Testis (tissue), 3 donors: Measurements from ENCODE around the gene DES. TPM values are rescaled to one million over a fixed set of nuclear protein-coding genes. Genes with fewer than 3 reads are reported as not detected.

Source experiments
- DNase-seq: peaks from one replicate; pipeline ENCODE4 v3.0.0-alpha.2; 2019
- H3K27ac ChIP-seq, 2 donors: fragments of 200-600 bp; sonication (generic); one replicate each; pipeline ENCODE4 v1.5.1; 2019
- H3K27me3 ChIP-seq: fragments of 200-600 bp; sonication (generic); one replicate; pipeline ENCODE4 v1.5.1; 2019
- H3K36me3 ChIP-seq: fragments of 200-600 bp; sonication (generic); one replicate; pipeline ENCODE4 v1.5.1; 2017; ENCODE audit warnings: low read depth; ENCODE audit errors: missing control alignments
- H3K4me1 ChIP-seq: fragments of 200-600 bp; sonication (generic); one replicate; pipeline ENCODE4 v1.5.1; 2019
- H3K4me3 ChIP-seq, 2 donors: fragments of 200-600 bp; sonication (generic); one replicate each; pipeline ENCODE4 v1.5.1; 2017 to 2019
- H3K9me3 ChIP-seq: fragments of 200-600 bp; sonication (generic); one replicate; pipeline ENCODE4 v1.5.1; 2017
- CTCF ChIP-seq, 3 experiments: fragments of 450-650 bp in 2 of 3; fragments of 200-600 bp in 1 of 3; sonication (generic) in 1 of 3; IDR thresholded peaks; one replicate each; pipeline ENCODE4 v1.5.1; 2016 to 2019; ENCODE audit warnings: antibody characterized with exemption in 3 of 3, mild to moderate bottlenecking in 2 of 3, moderate library complexity in 1 of 3
- POLR2A ChIP-seq: fragments of 450-650 bp; IDR thresholded peaks from one replicate; pipeline ENCODE4 v1.6.1; 2017; ENCODE audit warnings: antibody characterized with exemption, mild to moderate bottlenecking, moderate library complexity
- WGBS, 2 donors: methylation state at CpG; one replicate each; pipeline ENCODE4 v1.1.5; 2018; 5-methylcytosine and 5-hydroxymethylcytosine counted together
- intact Hi-C: fragments of 100-400 bp; cut with DNase I; formaldehyde crosslinking; loops from one replicate; pipeline ENCODE4 v1.15.1; 2023; ENCODE audit warnings: low total_unique reads
- polyA plus RNA-seq: library from polyadenylated mRNA; stranded (reverse); fragments of 350-450 nt; fragmentation: Illumina TruSeq; extraction: RNeasy Lipid Tissue Mini Kit (QIAGEN cat#74804); gene quantifications from one replicate; pipeline ENCODE4 v1.2.3, GENCODE V29; 2014; ENCODE audit warnings: low read depth, low replicate concordance; ENCODE audit not compliant: insufficient read depth
- total RNA-seq, 2 donors: library from RNA; depleted of rRNA; stranded (reverse); fragments of >200 nt; gene quantifications; one replicate each; pipeline ENCODE4 v1.2.3, GENCODE V29; 2016

The DES gene
- total and polyA plus RNA-seq, 3 donors from 2014 or later, result 17.6 to 199 (median 33.3) TPM

DNA sequence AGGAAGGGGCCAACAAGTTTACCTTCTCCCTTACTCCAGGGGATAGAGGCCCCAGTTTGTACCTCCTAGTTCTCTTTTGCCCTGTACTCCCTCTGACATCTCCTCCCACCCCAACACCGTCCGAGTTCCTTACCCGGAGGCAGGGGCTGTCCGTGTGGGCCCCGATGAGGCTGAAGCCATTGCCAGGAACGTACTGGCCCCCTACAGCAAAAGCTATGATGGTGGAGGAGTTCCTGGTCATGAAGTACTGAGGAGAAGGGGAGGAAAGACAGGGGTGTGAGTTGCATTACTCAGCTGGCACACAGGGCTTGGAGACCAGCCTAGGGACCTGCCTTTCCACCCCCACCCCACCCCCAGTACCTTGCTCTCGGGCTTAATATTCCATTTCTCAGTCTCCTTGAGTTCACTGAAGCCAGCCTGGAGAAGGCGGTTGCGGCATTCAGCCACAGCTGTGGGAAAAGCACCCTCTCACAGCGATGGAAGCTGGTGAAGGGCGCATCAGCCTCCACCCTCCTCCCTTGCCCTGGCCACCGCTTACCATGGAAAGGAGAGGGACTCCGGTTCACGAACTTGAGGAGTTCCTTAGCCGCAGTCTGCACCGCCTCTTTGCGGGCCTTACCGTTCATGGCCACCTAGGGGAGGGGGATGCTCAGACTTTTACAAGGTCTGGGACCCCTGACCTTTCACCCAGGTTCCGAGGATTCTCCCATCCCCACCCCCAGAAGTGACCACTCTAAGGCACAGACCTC is 31.5 kb upstream of the DES start:
- TF ChIP-seq CTCF (IDR thresholded peaks at IDR 0.05) (no peak), POLR2A (no peak)
- Histone ChIP-seq H3K4me1 (peaks cover 12% of the 10 kb centered on the region), H3K27ac (peak overlapping the region; percentile 91 to 93), H3K27me3 (no peaks in the 10 kb centered on the region), H3K4me3 (peak overlapping the region; percentile 85 to 90), H3K9me3 (no peaks in the 10 kb centered on the region), H3K36me3 (no peaks in the 10 kb centered on the region)
- intact Hi-C loops, result no loop called here
- 37 to 65% methylated on average over 6 to 19 of the region's 19 CpGs for WGBS, 2 donors
- DNase-seq, result no peak

- peak; percentile 95 for DNase-seq
- no peak for TF ChIP-seq CTCF (IDR thresholded peaks at IDR 0.05)
- no peak for TF ChIP-seq POLR2A
- intact Hi-C loops, result no loop called here
These were observed 30.7 kb upstream of the DES start, which contains the start of gene DNPEP for GRCh38 chr2:219387306-219388120. TSS of gene DNPEP (minus strand) at chr2:219387912. CDS start at chr2:219387794, 118 bp downstream.

GRCh38 chr2:219388121-219388906 is 29.9 kb upstream of the DES start:
- intact Hi-C loops, result no loop called here
- Histone ChIP-seq H3K27ac (peak overlapping the region; percentile 81 to 93), H3K9me3 (no peaks in the 10 kb centered on the region), H3K4me3 (peak overlapping the region; percentile 85 to 90), H3K36me3 (no peaks in the 10 kb centered on the region), H3K4me1 (peaks cover 12% of the 10 kb centered on the region), H3K27me3 (no peaks in the 10 kb centered on the region)
- DNase-seq, result peak; percentile 98
- 2 to 18% methylated on average over 4 to 22 of the region's 78 CpGs for WGBS, 2 donors
- TF ChIP-seq POLR2A (no peak), CTCF (IDR thresholded peaks at IDR 0.05) (peak; percentile 70 to 75 (median 74))

More at GRCh38 chr2:219387306-219388120, 30.7 kb upstream of the DES start, which contains the start of gene DNPEP:
- H3K36me3 ChIP-seq, result no peaks in the 10 kb centered on the region
- no peaks in the 10 kb centered on the region for H3K27me3 ChIP-seq
- H3K4me1 ChIP-seq, result peaks cover 12% of the 10 kb centered on the region
- H3K9me3 ChIP-seq, result no peaks in the 10 kb centered on the region
- H3K27ac ChIP-seq, result peak within 1 kb of the TSS; percentile 91 to 93
- 1% methylated on average over 31 of the region's 76 CpGs; no CpG with 5 or more reads in 1 of the 2 donors for WGBS, 2 donors
- peak within 1 kb of the TSS; percentile 85 to 90 for H3K4me3 ChIP-seq

DNA sequence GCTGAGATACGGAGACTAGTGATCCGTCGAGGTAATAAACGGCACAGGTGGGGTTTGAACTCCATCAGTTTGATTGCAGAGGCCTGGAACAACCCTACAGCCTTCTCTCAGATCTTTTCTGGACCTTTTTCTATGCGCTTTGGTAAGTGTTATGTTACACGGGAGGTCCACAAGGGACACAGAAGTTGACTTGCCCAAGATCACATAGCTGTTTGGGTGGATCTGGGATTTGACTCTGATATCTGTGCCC is 29.3 kb upstream of the DES start:
- no peaks in the 10 kb centered on the region for H3K36me3 ChIP-seq
- H3K4me1 ChIP-seq, result peaks cover 12% of the 10 kb centered on the region
- intact Hi-C loops, result no loop called here
- peak overlapping the region; percentile 81 to 93 for H3K27ac ChIP-seq
- WGBS, 2 donors, result 39 to 40% methylated on average over 6 of the region's 6 CpGs
- peak overlapping the region; percentile 85 to 90 for H3K4me3 ChIP-seq
- TF ChIP-seq POLR2A (no peak), CTCF (IDR thresholded peaks at IDR 0.05) (no peak)
- H3K27me3 ChIP-seq, result no peaks in the 10 kb centered on the region
- no peaks in the 10 kb centered on the region for H3K9me3 ChIP-seq
- no peak for DNase-seq
